OCI-LY1 (cell line): Measurements from ENCODE around the gene FBXO9.
A peak's percentile ranks its signal among the peaks of the same experiment; 100 is the strongest.

Experiments
- H2AFZ ChIP-seq: fragments of 200-600 bp; sonication (generic), shearing (Covaris generic); 2 replicates; pipeline ENCODE4 v1.6.0; 2014; ENCODE audit warnings: antibody characterized with exemption, mild to moderate bottlenecking, low read length
- H3F3A ChIP-seq: fragments of 200-600 bp; sonication (generic), shearing (Covaris generic); 2 replicates; pipeline ENCODE4 v1.6.0; 2014; ENCODE audit warnings: mild to moderate bottlenecking, antibody characterized with exemption, low read length, moderate library complexity; ENCODE audit not compliant: insufficient read depth
- H3K27ac ChIP-seq: fragments of 200-600 bp; sonication (generic); 2 replicates; pipeline ENCODE4 v1.5.1; 2014; ENCODE audit warnings: low read length, mixed run types, mild to moderate bottlenecking, low read depth; ENCODE audit not compliant: poor library complexity, severe bottlenecking
- H3K27me3 ChIP-seq: fragments of 200-600 bp; sonication (generic); 2 replicates; pipeline ENCODE4 v1.6.0; 2014; ENCODE audit warnings: antibody characterized with exemption, mild to moderate bottlenecking, low read length, moderate library complexity; ENCODE audit not compliant: insufficient read depth
- H3K36me3 ChIP-seq: fragments of 200-600 bp; sonication (generic); 2 replicates; pipeline ENCODE4 v1.6.1; 2014; ENCODE audit warnings: mild to moderate bottlenecking, antibody characterized with exemption, low read length, moderate library complexity, mixed read lengths; ENCODE audit not compliant: insufficient read depth
- H3K4me1 ChIP-seq: fragments of 200-600 bp; sonication (generic); 2 replicates; pipeline ENCODE4 v1.5.1; 2014; ENCODE audit warnings: mild to moderate bottlenecking, low read length, moderate library complexity; ENCODE audit not compliant: insufficient read depth, severe bottlenecking
- H3K4me2 ChIP-seq: fragments of 200-600 bp; sonication (generic), shearing (Covaris generic); 2 replicates; pipeline ENCODE4 v1.6.1; 2014; ENCODE audit warnings: low read length
- H3K4me3 ChIP-seq: fragments of 200-600 bp; sonication (generic); 2 replicates; pipeline ENCODE4 v1.5.1; 2014; ENCODE audit warnings: low read length, low read depth, mild to moderate bottlenecking, mixed read lengths; ENCODE audit not compliant: poor library complexity, severe bottlenecking
- H3K79me2 ChIP-seq: fragments of 200-600 bp; shearing (Covaris generic); 2 replicates; pipeline ENCODE4 v1.6.1; 2016; ENCODE audit warnings: mixed run types, low read length, mixed read lengths; ENCODE audit not compliant: insufficient read depth
- H3K9ac ChIP-seq: fragments of 200-600 bp; sonication (generic), shearing (Covaris generic); 2 replicates; pipeline ENCODE4 v1.6.1; 2014; ENCODE audit warnings: mild to moderate bottlenecking, low read length, mixed read lengths
- H3K9me2 ChIP-seq: fragments of 200-600 bp; sonication (generic), shearing (Covaris generic); 2 replicates; pipeline ENCODE4 v1.6.1; 2014; ENCODE audit warnings: low read depth, mild to moderate bottlenecking, low read length, mixed read lengths
- H3K9me3 ChIP-seq: fragments of 200-600 bp; shearing (Covaris generic); 2 replicates; pipeline ENCODE4 v1.6.1; 2014; ENCODE audit warnings: low read length, mixed read lengths
- H4K20me1 ChIP-seq: fragments of 200-600 bp; sonication (generic), shearing (Covaris generic); 2 replicates; pipeline ENCODE4 v1.6.0; 2016; ENCODE audit warnings: mild to moderate bottlenecking, low read length; ENCODE audit not compliant: insufficient read depth
- CTCF ChIP-seq: fragments of 200-600 bp; sonication (generic), shearing (Covaris generic); IDR thresholded peaks from 2 replicates; pipeline ENCODE4 v1.5.1; 2017; ENCODE audit warnings: mild to moderate bottlenecking, antibody characterized with exemption, low read length, moderate library complexity, mixed read lengths
- EZH2 ChIP-seq: fragments of 200-600 bp; sonication (generic), shearing (Covaris generic); IDR thresholded peaks from 2 replicates; pipeline ENCODE4 v1.8.0; 2017; ENCODE audit warnings: borderline replicate concordance, mixed run types, mild to moderate bottlenecking, antibody characterized with exemption, low read length, moderate library complexity, mixed read lengths

FBXO9 gene

GRCh38 chr6:53065266-53066076 is at the start of gene FBXO9:
FBXO9 (plus strand) TSS chr6:53065404; CDS start chr6:53065790, 386 bp downstream.
- H4K20me1 ChIP-seq = no peaks in the 10 kb centered on the region
- TF ChIP-seq EZH2 (no peak), CTCF (no peak)
- H3K9ac ChIP-seq = peak within 1 kb of the TSS; percentile 73
- peak within 1 kb of the TSS; percentile 44 for H3K27ac ChIP-seq
- no peaks in the 10 kb centered on the region for H3K9me3 ChIP-seq
- H3K27me3 ChIP-seq = no peaks in the 10 kb centered on the region
- peak within 1 kb of the TSS; percentile 31 for H2AFZ ChIP-seq
- peak within 1 kb of the TSS; percentile 94 for H3K4me2 ChIP-seq
- H3K79me2 ChIP-seq = no peaks in the 10 kb centered on the region
- H3K4me3 ChIP-seq = peak within 1 kb of the TSS; percentile 84
- H3K36me3 ChIP-seq = no peaks in the 10 kb centered on the region
- no peaks in the 10 kb centered on the region for H3K9me2 ChIP-seq
- H3F3A ChIP-seq = no peaks in the 10 kb centered on the region
- H3K4me1 ChIP-seq = peaks cover 37% of the 10 kb centered on the region

- H3K27me3 ChIP-seq = no peaks in the 10 kb centered on the region
- TF ChIP-seq CTCF = no peak
- no peaks in the 10 kb centered on the region for H3K9me2 ChIP-seq
- H4K20me1 ChIP-seq = no peaks in the 10 kb centered on the region
- H3K36me3 ChIP-seq = no peaks in the 10 kb centered on the region
- no peaks in the 10 kb centered on the region for H3K79me2 ChIP-seq
- no peaks in the 10 kb centered on the region for H3F3A ChIP-seq
- no peak overlapping the region for H2AFZ ChIP-seq
- H3K27ac ChIP-seq = no peak overlapping the region
- H3K9ac ChIP-seq = no peak overlapping the region
- H3K4me1 ChIP-seq = no peaks in the 10 kb centered on the region
- no peaks in the 10 kb centered on the region for H3K9me3 ChIP-seq
- H3K4me3 ChIP-seq = no peak overlapping the region
- no peak overlapping the region for H3K4me2 ChIP-seq
Measured at GRCh38 chr6:53015486-53015885, 49.7 kb upstream of the FBXO9 start.

GRCh38 chr6:53018446-53018845 is 46.8 kb upstream of the FBXO9 start:
- Histone ChIP-seq H3K79me2 (no peaks in the 10 kb centered on the region), H4K20me1 (no peaks in the 10 kb centered on the region), H3K27me3 (no peaks in the 10 kb centered on the region), H3K27ac (no peak overlapping the region), H3K9ac (no peak overlapping the region), H3K4me3 (no peak overlapping the region), H3K4me1 (no peaks in the 10 kb centered on the region), H2AFZ (no peak overlapping the region), H3K36me3 (no peaks in the 10 kb centered on the region), H3K4me2 (no peak overlapping the region), H3F3A (no peaks in the 10 kb centered on the region), H3K9me3 (no peaks in the 10 kb centered on the region), H3K9me2 (no peaks in the 10 kb centered on the region)
- no peak for TF ChIP-seq EZH2
- no peak for TF ChIP-seq CTCF
